ENCODE measurements around the gene ERMARD.

The ERMARD gene

GRCh38 chr6:169783971-169784820, 32.8 kb downstream of the ERMARD start:
- DNase-seq = peak; percentile 59

- peak; percentile 45 for DNase-seq
These were observed 33.5 kb downstream of the ERMARD start for GRCh38 chr6:169784821-169785340.

GRCh38 chr6:169785566-169785965, 34.1 kb downstream of the ERMARD start:
- no peak for DNase-seq

- peak; percentile 44 for DNase-seq
These were observed 34.9 kb downstream of the ERMARD start for GRCh38 chr6:169786349-169786748.

- peak; percentile 42 for DNase-seq
These were observed 36.4 kb downstream of the ERMARD start for GRCh38 chr6:169787797-169788196.

GRCh38 chr6:169788809-169789145, 37.4 kb downstream of the ERMARD start:
- no peak for DNase-seq

GRCh38 chr6:169789146-169789943, 37.9 kb downstream of the ERMARD start:
- peak; percentile 46 for DNase-seq

- peak; percentile 90 for DNase-seq
These were observed 38.8 kb downstream of the ERMARD start for GRCh38 chr6:169789944-169790927.

- DNase-seq = no peak
These were observed 40.3 kb downstream of the ERMARD start for GRCh38 chr6:169791721-169792131.

GRCh38 chr6:169792306-169793015, 41.0 kb downstream of the ERMARD start:
- no peak for DNase-seq

GRCh38 chr6:169793408-169793807, 42.0 kb downstream of the ERMARD start:
- DNase-seq = no peak

- DNase-seq = no peak
These were observed 43.1 kb downstream of the ERMARD start for GRCh38 chr6:169794317-169795055.

- DNase-seq = no peak
These were observed 43.8 kb downstream of the ERMARD start for GRCh38 chr6:169795196-169795595.

GRCh38 chr6:169798764-169799473, 47.5 kb downstream of the ERMARD start:
- DNase-seq = no peak

- DNase-seq = no peak
These were observed 48.1 kb downstream of the ERMARD start for GRCh38 chr6:169799474-169799926.

- no peak for DNase-seq
These were observed 48.8 kb downstream of the ERMARD start for GRCh38 chr6:169800116-169800667.

GRCh38 chr6:169800668-169801395, 49.4 kb downstream of the ERMARD start:
- DNase-seq = peak; percentile 39

- peak; percentile 52 for DNase-seq
These were observed 50.2 kb downstream of the ERMARD start for GRCh38 chr6:169801396-169802160.

All from activated effector memory CD4-positive, alpha-beta T cell treated with anti-CD3 and anti-CD28 coated beads, Interleukin-2, amount 50 U/mL, for 16 hours (primary cell).